Lower lobe of right lung (tissue), 2 donors: ENCODE measurements around the gene BLVRA. TPM values are rescaled to one million over a fixed set of nuclear protein-coding genes. Genes with fewer than 3 reads are reported as not detected.

Source experiments
- ATAC-seq, 2 donors: fragments of 200-7000 bp; cut with Tn5 transposase; one replicate each; pipeline ENCODE4 v1.9.1; 2020 to 2022; ENCODE audit warnings: mild to moderate bottlenecking in 2 of 2, moderate library complexity in 2 of 2
- DNase-seq: peaks from one replicate; pipeline ENCODE4 v3.0.0-alpha.2; 2020
- H3K27ac ChIP-seq: fragments of 200-600 bp; one replicate; pipeline ENCODE4 v1.8.0; 2022
- H3K27me3 ChIP-seq: fragments of 200-600 bp; one replicate; pipeline ENCODE4 v1.8.0; 2022; ENCODE audit warnings: low read depth
- H3K36me3 ChIP-seq: fragments of 200-600 bp; one replicate; pipeline ENCODE4 v1.8.0; 2022; ENCODE audit warnings: mild to moderate bottlenecking
- H3K4me1 ChIP-seq: fragments of 200-600 bp; one replicate; pipeline ENCODE4 v1.8.0; 2022
- H3K4me3 ChIP-seq: fragments of 200-600 bp; one replicate; pipeline ENCODE4 v1.8.0; 2022; ENCODE audit warnings: mild to moderate bottlenecking
- H3K9me3 ChIP-seq: fragments of 200-600 bp; one replicate; pipeline ENCODE4 v1.8.0; 2022
- intact Hi-C: fragments of 100-400 bp; cut with DNase I; formaldehyde crosslinking; loops from one replicate; pipeline ENCODE4 v1.11.0; 2022
- total RNA-seq: library from RNA; stranded (reverse); fragmentation: NEBNext Ultra II Directional; extraction: Animal tissue kit (Norgen Biotek cat#: 25700); gene quantifications from one replicate; pipeline ENCODE4 v1.2.1, GENCODE V29; 2021
- TF ChIP-seq, protein P1 (sequence below): fragments of 200-600 bp; IDR thresholded peaks from one replicate; pipeline ENCODE4 v1.8.0; 2022; ENCODE audit warnings: antibody characterized with exemption, mild to moderate bottlenecking
- donor health status: DM: no; HTN: yes; CAD: no; lungs with severe emphysema.

BLVRA gene
- total RNA-seq, 1 donor from 2014 or later = 106 TPM

DNA sequence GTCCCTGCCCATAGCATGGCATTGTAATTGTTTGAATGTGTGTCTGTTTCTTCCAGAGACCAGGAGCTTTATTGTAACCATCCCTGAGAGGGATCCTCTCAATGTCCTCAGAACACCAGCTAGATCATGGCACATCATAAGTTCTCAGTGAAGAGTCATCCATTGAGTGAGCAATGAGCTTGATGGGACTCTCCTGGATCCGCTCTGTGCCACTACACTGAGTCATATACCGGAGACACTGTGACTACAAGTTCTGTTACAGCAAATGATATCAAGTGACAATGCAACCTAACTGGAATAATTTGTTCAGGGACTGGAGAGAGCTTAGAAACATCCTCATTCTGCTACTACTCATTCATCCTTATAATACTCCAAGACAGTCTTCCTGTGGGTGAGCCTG is 85.8 kb downstream of the BLVRA start:
- peaks cover 10% of the 10 kb centered on the region for H3K27me3 ChIP-seq
- no peak overlapping the region for H3K4me3 ChIP-seq
- no peaks in the 10 kb centered on the region for H3K9me3 ChIP-seq
- intact Hi-C loops = no loop called here
- no peaks in the 10 kb centered on the region for H3K4me1 ChIP-seq
- TF ChIP-seq, protein P1, sequence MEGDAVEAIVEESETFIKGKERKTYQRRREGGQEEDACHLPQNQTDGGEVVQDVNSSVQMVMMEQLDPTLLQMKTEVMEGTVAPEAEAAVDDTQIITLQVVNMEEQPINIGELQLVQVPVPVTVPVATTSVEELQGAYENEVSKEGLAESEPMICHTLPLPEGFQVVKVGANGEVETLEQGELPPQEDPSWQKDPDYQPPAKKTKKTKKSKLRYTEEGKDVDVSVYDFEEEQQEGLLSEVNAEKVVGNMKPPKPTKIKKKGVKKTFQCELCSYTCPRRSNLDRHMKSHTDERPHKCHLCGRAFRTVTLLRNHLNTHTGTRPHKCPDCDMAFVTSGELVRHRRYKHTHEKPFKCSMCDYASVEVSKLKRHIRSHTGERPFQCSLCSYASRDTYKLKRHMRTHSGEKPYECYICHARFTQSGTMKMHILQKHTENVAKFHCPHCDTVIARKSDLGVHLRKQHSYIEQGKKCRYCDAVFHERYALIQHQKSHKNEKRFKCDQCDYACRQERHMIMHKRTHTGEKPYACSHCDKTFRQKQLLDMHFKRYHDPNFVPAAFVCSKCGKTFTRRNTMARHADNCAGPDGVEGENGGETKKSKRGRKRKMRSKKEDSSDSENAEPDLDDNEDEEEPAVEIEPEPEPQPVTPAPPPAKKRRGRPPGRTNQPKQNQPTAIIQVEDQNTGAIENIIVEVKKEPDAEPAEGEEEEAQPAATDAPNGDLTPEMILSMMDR = no peak
- no peaks in the 10 kb centered on the region for H3K36me3 ChIP-seq
- H3K27ac ChIP-seq = no peak overlapping the region
- ATAC-seq = no peak
- DNase-seq = no peak

DNA sequence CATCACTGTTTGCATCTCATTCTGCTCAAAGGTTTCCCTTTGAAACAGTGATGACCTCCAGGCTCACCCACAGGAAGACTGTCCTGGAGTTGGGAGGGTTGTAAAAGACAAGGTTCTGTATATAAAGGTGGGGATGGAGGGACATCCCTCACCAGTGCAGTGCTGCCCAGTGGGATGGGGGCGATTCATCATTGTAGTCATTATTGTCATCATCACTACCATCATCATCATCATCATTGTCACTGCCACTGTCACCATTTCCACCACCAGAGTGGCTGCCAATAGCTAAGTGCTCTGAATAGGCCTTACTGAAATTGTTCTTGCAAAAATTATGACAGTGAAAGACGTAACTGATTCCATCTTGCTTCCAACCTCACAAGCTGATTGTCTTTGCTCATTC is 86.2 kb downstream of the BLVRA start:
- H3K4me1 ChIP-seq = no peaks in the 10 kb centered on the region
- TF ChIP-seq, protein P1 = no peak
- H3K4me3 ChIP-seq = no peak overlapping the region
- no peak for ATAC-seq
- H3K36me3 ChIP-seq = no peaks in the 10 kb centered on the region
- no peaks in the 10 kb centered on the region for H3K9me3 ChIP-seq
- intact Hi-C loops = no loop called here
- H3K27ac ChIP-seq = no peak overlapping the region
- DNase-seq = no peak
- peaks cover 10% of the 10 kb centered on the region for H3K27me3 ChIP-seq

DNA sequence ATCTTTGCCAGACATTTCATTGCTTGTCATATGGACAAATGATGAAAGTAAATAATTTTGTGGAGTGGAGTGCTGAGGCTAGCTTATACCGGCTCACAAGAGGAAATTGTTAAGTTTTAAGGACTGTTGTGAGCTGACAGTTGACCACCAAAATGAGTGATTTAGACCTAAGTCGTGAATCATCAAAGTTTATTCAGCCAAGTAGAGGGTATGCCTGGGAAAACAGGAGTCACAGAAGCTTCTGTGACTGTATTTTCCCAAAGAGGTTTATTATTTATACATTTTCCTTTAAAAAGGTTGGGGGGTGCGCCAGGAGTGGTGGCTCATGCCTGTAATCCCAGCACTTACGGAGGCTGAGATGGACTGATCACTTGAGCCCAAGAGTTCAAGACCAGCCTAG is 89.0 kb downstream of the BLVRA start:
- H3K27me3 ChIP-seq = peaks cover 10% of the 10 kb centered on the region
- intact Hi-C loops = no loop called here
- TF ChIP-seq, protein P1 = no peak
- no peaks in the 10 kb centered on the region for H3K36me3 ChIP-seq
- no peak overlapping the region for H3K27ac ChIP-seq
- DNase-seq (no peak), ATAC-seq (no peak)
- H3K4me1 ChIP-seq = no peaks in the 10 kb centered on the region
- no peaks in the 10 kb centered on the region for H3K9me3 ChIP-seq
- no peak overlapping the region for H3K4me3 ChIP-seq

DNA sequence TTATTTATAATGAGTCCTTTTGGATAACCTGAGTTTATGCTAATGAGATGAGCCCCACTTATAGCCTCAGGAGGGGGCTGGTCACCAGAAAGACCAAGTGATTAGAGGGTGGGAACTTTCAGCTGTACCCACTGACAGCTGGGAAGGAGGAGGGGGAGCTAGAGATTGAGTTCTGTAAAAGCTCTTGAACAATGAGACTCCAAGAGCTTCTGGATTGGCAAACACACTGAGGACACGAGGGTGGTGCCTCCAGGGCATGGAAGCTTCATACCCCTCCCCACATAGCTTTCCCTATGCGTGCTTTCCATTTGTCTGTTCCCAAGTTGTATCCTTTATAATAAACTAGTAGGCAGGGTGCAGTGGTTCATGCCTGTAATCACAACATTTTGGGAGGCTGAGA is 90.6 kb downstream of the BLVRA start:
- peaks cover 10% of the 10 kb centered on the region for H3K27me3 ChIP-seq
- ATAC-seq = no peak

DNA sequence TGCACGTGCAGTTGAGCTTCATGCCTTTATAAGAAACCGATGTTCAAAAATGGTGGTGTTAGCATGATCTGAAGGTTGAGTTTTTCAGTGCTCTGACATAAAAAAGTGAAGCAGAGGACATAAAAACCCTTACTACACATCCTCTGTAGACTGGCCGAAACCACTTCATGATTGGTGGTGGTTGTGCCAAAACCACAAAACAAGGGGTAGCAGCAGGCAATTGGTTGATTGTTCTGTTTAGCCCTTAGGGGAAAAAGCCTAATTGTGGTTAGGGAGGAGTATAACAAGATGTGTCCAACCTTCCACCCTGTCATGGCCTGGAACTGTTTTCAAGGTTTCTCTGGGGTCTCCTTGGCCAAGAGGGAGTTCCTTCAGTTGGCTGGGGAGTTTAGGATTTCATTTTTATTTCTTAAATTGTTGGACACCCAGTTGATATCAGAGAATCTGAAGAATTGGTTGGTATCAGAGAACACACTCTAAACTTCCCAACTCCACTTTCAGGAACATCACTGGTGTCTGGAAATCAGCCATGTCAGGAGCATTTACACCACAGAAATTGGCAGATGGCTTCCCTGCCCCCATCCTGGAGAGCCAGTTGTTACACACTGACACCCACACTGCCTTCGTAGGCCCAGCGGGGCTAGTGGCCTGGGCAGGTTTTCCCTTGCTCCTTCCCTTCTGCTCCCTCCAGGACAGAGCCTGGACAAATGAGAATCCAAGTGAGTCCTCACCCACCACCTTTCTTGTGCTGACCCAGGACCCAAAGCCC is 92.1 kb downstream of the BLVRA start:
- no peaks in the 10 kb centered on the region for H3K4me1 ChIP-seq
- H3K27ac ChIP-seq = no peak overlapping the region
- H3K36me3 ChIP-seq = no peaks in the 10 kb centered on the region
- intact Hi-C loops = no loop called here
- ATAC-seq = no peak
- H3K9me3 ChIP-seq = no peaks in the 10 kb centered on the region
- H3K27me3 ChIP-seq = peaks cover 10% of the 10 kb centered on the region
- no peak for DNase-seq
- TF ChIP-seq, protein P1 = no peak
- H3K4me3 ChIP-seq = no peak overlapping the region

More for the DNA sequence above, 90.6 kb downstream of the BLVRA start:
- no peak overlapping the region for H3K4me3 ChIP-seq
- H3K9me3 ChIP-seq = no peaks in the 10 kb centered on the region
- no peaks in the 10 kb centered on the region for H3K4me1 ChIP-seq
- H3K36me3 ChIP-seq = no peaks in the 10 kb centered on the region
- H3K27ac ChIP-seq = no peak overlapping the region
- intact Hi-C loops = no loop called here
- no peak for DNase-seq
- TF ChIP-seq, protein P1 = no peak
